GM12801 (cell line): ENCODE results near the gene RABEP2.

Experiments
- CTCF ChIP-seq: IDR thresholded peaks from one replicate; pipeline ENCODE4 v1.5.1; 2011; ENCODE audit warnings: control low read depth; ENCODE audit not compliant: insufficient read length; ENCODE audit errors: extremely low read depth

The RABEP2 gene

GRCh38 chr16:28936784-28937155, 11.7 kb upstream of the RABEP2 start:
- no peak for TF ChIP-seq CTCF

- no peak for TF ChIP-seq CTCF
These were observed 11.1 kb upstream of the RABEP2 start for GRCh38 chr16:28935924-28936783.

- TF ChIP-seq CTCF, result no peak
These were observed 10.3 kb upstream of the RABEP2 start for GRCh38 chr16:28935346-28935745.

- no peak for TF ChIP-seq CTCF
These were observed 8.1 kb upstream of the RABEP2 start for GRCh38 chr16:28933171-28933570.

- TF ChIP-seq CTCF, result no peak
These were observed 7.5 kb upstream of the RABEP2 start for GRCh38 chr16:28932339-28933141.

GRCh38 chr16:28931801-28932225, 6.8 kb upstream of the RABEP2 start, which contains the start of gene CD19:
Gene CD19 (plus strand): TSS chr16:28931971. CDS start chr16:28932001, 30 bp downstream.
- no peak for TF ChIP-seq CTCF

- no peak for TF ChIP-seq CTCF
These were observed 5.6 kb upstream of the RABEP2 start for GRCh38 chr16:28930652-28931051.
